Neural cell (in vitro differentiated cells): ENCODE measurements around the gene RIPK1. TPM values are rescaled to one million over a fixed set of nuclear protein-coding genes. Genes with fewer than 3 reads are reported as not detected.

Experiments used
- H2AFZ ChIP-seq: fragments of 200-600, 300-800 bp; sonication (generic), shearing (Covaris generic); 2 replicates; pipeline ENCODE4 v1.6.0; 2014; ENCODE audit warnings: low read depth, mild to moderate bottlenecking, antibody characterized with exemption, low read length, moderate library complexity
- H3F3A ChIP-seq: fragments of 200-600 bp; shearing (Covaris generic); 2 replicates; pipeline ENCODE4 v1.6.1; 2016; ENCODE audit warnings: mild to moderate bottlenecking, moderate library complexity, mixed read lengths, antibody characterized with exemption, low read length; ENCODE audit not compliant: insufficient read depth, poor library complexity, severe bottlenecking
- H3K27ac ChIP-seq: fragments of 200-600, 300-800 bp; sonication (generic), shearing (Covaris generic); 2 replicates; pipeline ENCODE4 v1.5.1; 2014; ENCODE audit warnings: mild to moderate bottlenecking, low read length, moderate library complexity
- H3K27me3 ChIP-seq: fragments of 300-800, 200-600 bp; sonication (generic), shearing (Covaris generic); 2 replicates; pipeline ENCODE4 v1.6.0; 2014; ENCODE audit warnings: mild to moderate bottlenecking, low read depth, low read length, moderate library complexity; ENCODE audit not compliant: insufficient read depth
- H3K36me3 ChIP-seq: fragments of 300-800, 200-600 bp; sonication (generic), shearing (Covaris generic); 2 replicates; pipeline ENCODE4 v1.5.1; 2014; ENCODE audit warnings: mild to moderate bottlenecking, antibody characterized with exemption, low read length, moderate library complexity; ENCODE audit not compliant: insufficient read depth
- H3K4me2 ChIP-seq: fragments of 300-800, 200-600 bp; sonication (generic), shearing (Covaris generic); 2 replicates; pipeline ENCODE4 v1.6.0; 2014; ENCODE audit warnings: mild to moderate bottlenecking, low read length
- H3K4me3 ChIP-seq: fragments of 300-800, 200-600 bp; sonication (generic), shearing (Covaris generic); 2 replicates; pipeline ENCODE4 v1.5.1; 2014; ENCODE audit warnings: mild to moderate bottlenecking, low read length, moderate library complexity
- H3K79me2 ChIP-seq: fragments of 200-600 bp; shearing (Covaris generic); replicated peaks from 2 replicates; pipeline ENCODE4 v1.6.0; 2014; ENCODE audit warnings: mild to moderate bottlenecking, low read length, moderate library complexity; ENCODE audit not compliant: insufficient read depth
- H3K9ac ChIP-seq: fragments of 300-800, 200-600 bp; sonication (generic), shearing (Covaris generic); 2 replicates; pipeline ENCODE4 v1.6.1; 2016; ENCODE audit warnings: mild to moderate bottlenecking, low read length, mixed read lengths
- H3K9me2 ChIP-seq: fragments of 200-600 bp; shearing (Covaris generic); 2 replicates; pipeline ENCODE4 v1.6.1; 2016; ENCODE audit warnings: mild to moderate bottlenecking, low read length, mixed read lengths; ENCODE audit not compliant: insufficient read depth
- H3K9me3 ChIP-seq: fragments of 200-600, 300-800 bp; sonication (generic), shearing (Covaris generic); 2 replicates; pipeline ENCODE4 v1.6.1; 2016; ENCODE audit warnings: mild to moderate bottlenecking, mixed run types, low read length, moderate library complexity, mixed read lengths
- H4K20me1 ChIP-seq: fragments of 200-600 bp; shearing (Covaris generic); 2 replicates; pipeline ENCODE4 v1.6.1; 2016; ENCODE audit warnings: mild to moderate bottlenecking, mixed run types; ENCODE audit not compliant: insufficient read depth
- CTCF ChIP-seq: fragments of 450-650 bp; IDR thresholded peaks from 2 replicates; pipeline ENCODE4 v1.5.1; 2014; ENCODE audit warnings: antibody characterized with exemption, mild to moderate bottlenecking, moderate library complexity; ENCODE audit not compliant: poor library complexity, severe bottlenecking
- EP300 ChIP-seq: fragments of 450-650 bp; conservative IDR thresholded peaks from 2 replicates; pipeline ENCODE4 v1.6.1; 2014; ENCODE audit warnings: antibody characterized with exemption, mild to moderate bottlenecking, moderate library complexity; ENCODE audit not compliant: poor library complexity, severe bottlenecking
- EZH2 ChIP-seq: fragments of 200-600, 300-800 bp; shearing (Covaris generic), sonication (generic); IDR thresholded peaks from 2 replicates; pipeline ENCODE4 v1.6.1; 2014; ENCODE audit warnings: antibody characterized with exemption, low read length, borderline replicate concordance, mild to moderate bottlenecking; ENCODE audit not compliant: insufficient read depth, poor library complexity, severe bottlenecking
- MXI1 ChIP-seq: fragments of 450-650 bp; conservative IDR thresholded peaks from 2 replicates; pipeline ENCODE4 v1.6.1; 2014; ENCODE audit warnings: antibody characterized with exemption, mild to moderate bottlenecking; ENCODE audit not compliant: poor library complexity, severe bottlenecking
- POLR2AphosphoS5 ChIP-seq: IDR thresholded peaks from 2 replicates; pipeline ENCODE4 v1.6.1; 2012
- RAD21 ChIP-seq: fragments of 450-650 bp; conservative IDR thresholded peaks from 2 replicates; pipeline ENCODE4 v1.6.1; 2014; ENCODE audit warnings: antibody characterized with exemption, mild to moderate bottlenecking, moderate library complexity
- REST ChIP-seq: IDR thresholded peaks from 2 replicates; pipeline ENCODE4 v1.6.1; 2012; ENCODE audit warnings: borderline replicate concordance
- SMC3 ChIP-seq: fragments of 450-650 bp; conservative IDR thresholded peaks from 2 replicates; pipeline ENCODE4 v1.6.1; 2014; ENCODE audit warnings: antibody characterized with exemption, mild to moderate bottlenecking, moderate library complexity; ENCODE audit not compliant: poor library complexity
- TAF1 ChIP-seq: IDR thresholded peaks from 2 replicates; pipeline ENCODE4 v1.6.1; 2012; ENCODE audit warnings: low read depth
- polyA plus RNA-seq: library from polyadenylated mRNA; depleted of rRNA; stranded (reverse); fragments of >200 nt; gene quantifications from 2 replicates; pipeline ENCODE4 v1.2.3, GENCODE V29; 2014

RIPK1 gene
- polyA plus RNA-seq, 1 donor from 2014 or later, result 8.5 TPM

GRCh38 chr6:3135668-3136291 lies 67.5 kb downstream of the RIPK1 start:
- no peak overlapping the region for H3K4me3 ChIP-seq
- H4K20me1 ChIP-seq, result no peaks in the 10 kb centered on the region
- H3K36me3 ChIP-seq, result no peaks in the 10 kb centered on the region
- no peaks in the 10 kb centered on the region for H3K79me2 ChIP-seq
- H3K4me2 ChIP-seq, result no peak overlapping the region
- H3K9ac ChIP-seq, result no peak overlapping the region
- H3F3A ChIP-seq, result no peaks in the 10 kb centered on the region
- H3K9me2 ChIP-seq, result no peaks in the 10 kb centered on the region
- TF ChIP-seq MXI1, result no peak
- H2AFZ ChIP-seq, result no peak overlapping the region
- H3K27me3 ChIP-seq, result no peaks in the 10 kb centered on the region
- H3K9me3 ChIP-seq, result no peaks in the 10 kb centered on the region
- no peak overlapping the region for H3K27ac ChIP-seq

- Histone ChIP-seq H3K9ac (no peak overlapping the region), H3K36me3 (no peaks in the 10 kb centered on the region), H3K27me3 (no peaks in the 10 kb centered on the region), H3K79me2 (no peaks in the 10 kb centered on the region), H3K4me2 (no peak overlapping the region), H3K27ac (no peak overlapping the region), H3K4me3 (no peak overlapping the region), H2AFZ (no peak overlapping the region), H4K20me1 (no peaks in the 10 kb centered on the region), H3F3A (no peaks in the 10 kb centered on the region), H3K9me3 (no peaks in the 10 kb centered on the region), H3K9me2 (no peaks in the 10 kb centered on the region)
- no peak for TF ChIP-seq SMC3
- TF ChIP-seq CTCF, result no peak
- TF ChIP-seq EZH2, result no peak
- TF ChIP-seq RAD21, result no peak
- TF ChIP-seq MXI1, result no peak
- TF ChIP-seq TAF1, result no peak
- no peak for TF ChIP-seq REST
- TF ChIP-seq POLR2AphosphoS5, result no peak
- no peak for TF ChIP-seq EP300
These were observed 68.2 kb downstream of the RIPK1 start for GRCh38 chr6:3136292-3137011.
